HG03565 (cell line): ENCODE results near the gene CBFB.
"Not testable (repeated sequence)": the region's sequence is repeated elsewhere in the genome, so short reads cannot be mapped to it uniquely, and the experiment has no call there.

Source experiments
- ATAC-seq: cut with Tn5 transposase; IDR thresholded peaks from one replicate; pipeline ENCODE4 v1.9.1; 2021; ENCODE audit warnings: mild to moderate bottlenecking, moderate library complexity; ENCODE audit not compliant: unreplicated experiment

CBFB gene

GRCh38 chr16:67028696-67029253 is at the start of gene CBFB:
Gene CBFB (plus strand): TSS chr16:67029149. CDS start chr16:67029408, 259 bp downstream.
- ATAC-seq: peak; percentile 70

- no peak for ATAC-seq
Observed at GRCh38 chr16:66983033-66983432, 45.9 kb upstream of the CBFB start.

- no peak for ATAC-seq
Observed at GRCh38 chr16:66984892-66985311, 44.0 kb upstream of the CBFB start.

GRCh38 chr16:66986559-66986958 is 42.4 kb upstream of the CBFB start:
- no peak for ATAC-seq

GRCh38 chr16:66988197-66988788 is 40.7 kb upstream of the CBFB start, which contains the start of gene CES4A:
Gene CES4A (plus strand): TSS chr16:66988589. CDS start chr16:66988773, 184 bp downstream.
- ATAC-seq: no peak

GRCh38 chr16:66991545-66992077 is 37.3 kb upstream of the CBFB start:
- no peak for ATAC-seq

- ATAC-seq: not testable (repeated sequence)
Observed at GRCh38 chr16:66993558-66993957, 35.4 kb upstream of the CBFB start.

GRCh38 chr16:66996324-66996982 is 32.5 kb upstream of the CBFB start:
- ATAC-seq: no peak

GRCh38 chr16:66996983-66997358 is 32.0 kb upstream of the CBFB start:
- ATAC-seq: no peak

GRCh38 chr16:67000384-67001351 is 28.3 kb upstream of the CBFB start:
- no peak for ATAC-seq

- ATAC-seq: no peak
Observed at GRCh38 chr16:67001726-67002125, 27.2 kb upstream of the CBFB start.

GRCh38 chr16:67006930-67007658 is 21.9 kb upstream of the CBFB start:
- no peak for ATAC-seq

GRCh38 chr16:67009158-67009557 is 19.8 kb upstream of the CBFB start:
- ATAC-seq: no peak

- ATAC-seq: no peak
Observed at GRCh38 chr16:67011274-67011673, 17.7 kb upstream of the CBFB start.

- no peak for ATAC-seq
Observed at GRCh38 chr16:67013233-67013822, 15.6 kb upstream of the CBFB start.

GRCh38 chr16:67013823-67014633 is 14.9 kb upstream of the CBFB start:
- no peak for ATAC-seq

- no peak for ATAC-seq
Observed at GRCh38 chr16:67014634-67015312, 14.2 kb upstream of the CBFB start.

- ATAC-seq: no peak
Observed at GRCh38 chr16:67015313-67015731, 13.6 kb upstream of the CBFB start.
